ENCODE results near the gene HEATR1.

HEATR1 gene

DNA sequence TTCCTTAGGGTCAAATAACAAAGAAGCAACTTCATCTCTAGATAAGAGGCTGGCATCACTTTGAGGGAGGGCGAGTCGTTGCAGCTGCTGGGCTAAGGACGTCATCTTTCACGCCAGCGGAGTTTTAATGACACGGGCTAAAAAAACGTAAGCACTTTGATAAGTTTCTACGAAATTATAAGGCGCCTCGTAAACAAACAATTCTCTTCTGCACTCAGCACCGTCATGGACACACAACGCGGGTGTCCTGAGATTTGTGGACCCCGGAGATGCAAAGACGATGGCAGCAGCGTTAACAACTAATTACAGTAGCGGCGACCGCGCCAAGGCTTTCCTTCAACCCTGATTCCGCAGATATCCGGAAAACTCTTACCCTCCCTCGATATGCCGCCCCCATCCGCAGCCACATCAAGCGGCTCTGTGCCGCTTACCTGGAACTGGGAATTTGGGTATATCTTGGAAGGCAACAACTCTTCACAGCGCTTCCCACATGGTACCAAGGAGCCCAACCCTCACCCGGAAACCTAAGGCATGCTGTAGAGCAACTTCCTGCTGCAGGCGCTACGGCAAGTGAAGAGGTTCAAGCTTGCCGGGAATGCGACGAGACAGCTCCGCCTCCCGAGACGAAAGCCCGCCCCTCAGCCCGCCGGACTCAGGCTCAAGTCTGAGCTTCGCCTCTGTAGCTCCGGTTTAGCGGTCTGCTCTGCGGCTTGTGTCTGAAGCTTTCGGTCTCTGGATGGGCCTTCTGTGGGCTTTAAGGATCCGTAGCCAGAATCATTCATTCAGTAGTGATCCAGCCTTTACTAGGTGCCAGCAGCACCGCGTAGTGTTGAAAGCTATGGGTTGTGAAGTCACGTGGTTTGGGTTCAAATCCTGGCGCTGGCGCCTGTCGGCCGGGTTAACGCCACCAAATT lies at the start of gene HEATR1:
HEATR1 (minus strand) TSS at position 526 of the 914 bp plus-strand sequence; CDS start at position 105, 421 bp downstream.
- peaks cover 45% of the 10 kb centered on the region for H3K36me3 Mint-ChIP-seq (ENCODE audit: low read depth)

DNA sequence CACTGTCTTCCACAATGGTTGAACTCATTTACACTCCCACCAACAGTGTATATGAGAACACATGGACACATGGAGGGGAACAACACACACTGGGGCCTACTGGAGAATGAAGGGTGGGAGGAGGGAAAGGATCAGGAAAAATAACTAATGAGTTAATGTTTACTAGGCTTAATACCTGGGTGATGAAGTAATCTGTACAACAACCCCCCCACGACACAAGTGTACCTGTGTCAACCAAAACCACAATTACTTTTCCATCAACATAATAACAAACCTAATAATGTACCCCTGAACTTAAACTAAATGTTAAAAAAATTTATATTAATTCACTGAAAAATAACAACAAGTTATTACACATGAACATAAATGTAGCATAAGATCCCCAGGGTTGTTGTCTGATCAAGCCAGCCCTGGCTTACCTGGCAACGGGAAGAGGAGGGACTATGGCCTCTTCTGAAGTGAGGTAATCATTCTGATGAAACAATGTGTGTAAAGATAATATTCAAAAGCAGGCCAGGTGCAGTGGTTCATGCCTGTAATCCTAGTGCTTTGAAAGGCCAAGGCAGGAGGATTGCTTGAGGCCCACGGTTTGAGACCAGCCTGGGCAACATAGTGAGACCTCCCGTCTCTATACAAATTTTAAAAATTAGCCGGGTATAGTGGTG lies 40.8 kb upstream of the HEATR1 start:
- no peaks in the 10 kb centered on the region for H3K36me3 Mint-ChIP-seq (ENCODE audit: low read depth)
- ATAC-seq (no peak), DNase-seq (no peak)
- no peaks in the 10 kb centered on the region for H3K9me3 Mint-ChIP-seq
- no peaks in the 10 kb centered on the region for H3K4me1 Mint-ChIP-seq
- no peak overlapping the region for H3K4me3 Mint-ChIP-seq
- no peak overlapping the region for H3K27ac Mint-ChIP-seq
- H3K27me3 Mint-ChIP-seq: peaks cover 6% of the 10 kb centered on the region

More for the DNA sequence above, at the start of gene HEATR1:
- peak within 1 kb of the TSS; percentile 96 for H3K4me3 Mint-ChIP-seq
- H3K27ac Mint-ChIP-seq: peak within 1 kb of the TSS; percentile 93
- ATAC-seq (peak; percentile 95), DNase-seq (peak; percentile 92)
- no peaks in the 10 kb centered on the region for H3K9me3 Mint-ChIP-seq
- peaks cover 24% of the 10 kb centered on the region for H3K4me1 Mint-ChIP-seq
- peaks cover 10% of the 10 kb centered on the region for H3K27me3 Mint-ChIP-seq

DNA sequence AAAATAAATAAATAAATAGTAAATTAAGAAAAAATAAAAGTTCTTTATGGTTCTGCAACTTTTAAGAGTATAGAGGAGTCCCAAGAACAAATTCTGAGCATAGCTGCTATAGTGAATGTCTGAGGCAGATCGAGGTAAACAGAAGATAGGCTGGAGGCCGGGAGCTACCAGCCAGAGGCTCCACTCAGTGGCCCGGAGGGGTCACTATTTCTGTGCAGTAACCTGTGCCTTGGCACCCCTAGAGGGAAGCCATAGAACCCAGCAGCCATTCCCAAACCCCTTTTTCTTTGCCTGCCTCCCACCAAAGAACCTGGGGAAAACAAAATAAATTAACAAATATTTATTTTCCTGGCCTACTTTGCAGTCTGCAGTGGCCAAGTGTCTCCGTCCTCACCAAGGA lies 38.4 kb upstream of the HEATR1 start:
- DNase-seq (no peak), ATAC-seq (no peak)
- Mint-ChIP-seq H3K27me3 (peaks cover 3% of the 10 kb centered on the region), H3K27ac (no peak overlapping the region), H3K36me3 (ENCODE audit: low read depth) (no peaks in the 10 kb centered on the region), H3K4me3 (no peak overlapping the region), H3K9me3 (no peaks in the 10 kb centered on the region), H3K4me1 (no peaks in the 10 kb centered on the region)

- no peak overlapping the region for H3K27ac Mint-ChIP-seq
- H3K36me3 Mint-ChIP-seq (ENCODE audit: low read depth): no peaks in the 10 kb centered on the region
- peaks cover 16% of the 10 kb centered on the region for H3K27me3 Mint-ChIP-seq
- no peaks in the 10 kb centered on the region for H3K9me3 Mint-ChIP-seq
- no peak for ATAC-seq
- H3K4me3 Mint-ChIP-seq: no peak overlapping the region
- H3K4me1 Mint-ChIP-seq: no peaks in the 10 kb centered on the region
- DNase-seq: no peak
Observed at GRCh38 chr1:236639686-236640085, 35.4 kb upstream of the HEATR1 start.

- no peak for ATAC-seq
- Mint-ChIP-seq H3K4me3 (no peak overlapping the region), H3K9me3 (no peaks in the 10 kb centered on the region), H3K4me1 (no peaks in the 10 kb centered on the region), H3K27ac (no peak overlapping the region), H3K27me3 (peaks cover 16% of the 10 kb centered on the region), H3K36me3 (ENCODE audit: low read depth) (no peaks in the 10 kb centered on the region)
- DNase-seq: no peak
Observed at GRCh38 chr1:236638945-236639344, 34.6 kb upstream of the HEATR1 start.

GRCh38 chr1:236636017-236636416 lies 31.7 kb upstream of the HEATR1 start:
- ATAC-seq: no peak

GRCh38 chr1:236627727-236628408 lies 23.6 kb upstream of the HEATR1 start:
- H3K4me1 Mint-ChIP-seq: no peaks in the 10 kb centered on the region
- ATAC-seq: no peak
- peaks cover 21% of the 10 kb centered on the region for H3K27me3 Mint-ChIP-seq
- peaks cover under 1% of the 10 kb centered on the region for H3K9me3 Mint-ChIP-seq
- H3K36me3 Mint-ChIP-seq (ENCODE audit: low read depth): no peaks in the 10 kb centered on the region
- no peak overlapping the region for H3K27ac Mint-ChIP-seq
- DNase-seq: no peak
- H3K4me3 Mint-ChIP-seq: no peak overlapping the region

More at GRCh38 chr1:236636017-236636416, 31.7 kb upstream of the HEATR1 start:
- H3K9me3 Mint-ChIP-seq: no peaks in the 10 kb centered on the region
- H3K27ac Mint-ChIP-seq: no peak overlapping the region
- H3K4me1 Mint-ChIP-seq: no peaks in the 10 kb centered on the region
- no peak overlapping the region for H3K4me3 Mint-ChIP-seq
- peaks cover 19% of the 10 kb centered on the region for H3K27me3 Mint-ChIP-seq
- DNase-seq: no peak
- peaks cover 3% of the 10 kb centered on the region for H3K36me3 Mint-ChIP-seq (ENCODE audit: low read depth)

- peaks cover 7% of the 10 kb centered on the region for H3K9me3 Mint-ChIP-seq
- ATAC-seq (no peak), DNase-seq (no peak)
- no peak overlapping the region for H3K4me3 Mint-ChIP-seq
- no peaks in the 10 kb centered on the region for H3K36me3 Mint-ChIP-seq (ENCODE audit: low read depth)
- no peak overlapping the region for H3K27ac Mint-ChIP-seq
- H3K4me1 Mint-ChIP-seq: no peaks in the 10 kb centered on the region
- peaks cover 28% of the 10 kb centered on the region for H3K27me3 Mint-ChIP-seq
Observed at GRCh38 chr1:236623371-236624166, 19.3 kb upstream of the HEATR1 start.

- H3K4me3 Mint-ChIP-seq: no peak overlapping the region
- no peaks in the 10 kb centered on the region for H3K4me1 Mint-ChIP-seq
- H3K27me3 Mint-ChIP-seq: peaks cover 27% of the 10 kb centered on the region
- no peak for DNase-seq
- no peaks in the 10 kb centered on the region for H3K36me3 Mint-ChIP-seq (ENCODE audit: low read depth)
- H3K27ac Mint-ChIP-seq: no peak overlapping the region
- peaks cover 7% of the 10 kb centered on the region for H3K9me3 Mint-ChIP-seq
- no peak for ATAC-seq
Observed at GRCh38 chr1:236622407-236622806, 18.1 kb upstream of the HEATR1 start.

DNA sequence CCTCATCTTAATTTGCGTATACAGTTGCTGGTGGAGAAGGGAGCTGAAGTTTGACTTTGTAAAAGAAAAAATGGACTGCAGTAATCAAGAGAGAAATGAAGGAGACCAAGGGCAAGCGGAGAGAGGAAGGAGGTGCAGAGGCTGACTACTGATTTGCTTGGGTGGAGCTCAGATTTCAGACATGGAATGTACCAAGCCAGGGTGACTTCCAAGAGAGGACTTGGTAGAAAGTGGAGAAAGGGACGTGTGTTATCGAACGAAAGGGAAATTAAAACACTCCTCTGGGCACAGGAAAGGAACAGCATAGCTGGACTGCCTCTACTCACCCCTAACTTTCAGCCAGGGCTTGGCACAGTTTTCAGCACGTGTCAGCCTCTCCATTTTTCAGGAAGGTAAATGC lies 15.1 kb upstream of the HEATR1 start:
- ATAC-seq: no peak
- DNase-seq: no peak
- no peak overlapping the region for H3K4me3 Mint-ChIP-seq
- H3K36me3 Mint-ChIP-seq (ENCODE audit: low read depth): no peaks in the 10 kb centered on the region
- no peak overlapping the region for H3K27ac Mint-ChIP-seq
- peaks cover 7% of the 10 kb centered on the region for H3K9me3 Mint-ChIP-seq
- peaks cover 35% of the 10 kb centered on the region for H3K27me3 Mint-ChIP-seq
- no peaks in the 10 kb centered on the region for H3K4me1 Mint-ChIP-seq

DNA sequence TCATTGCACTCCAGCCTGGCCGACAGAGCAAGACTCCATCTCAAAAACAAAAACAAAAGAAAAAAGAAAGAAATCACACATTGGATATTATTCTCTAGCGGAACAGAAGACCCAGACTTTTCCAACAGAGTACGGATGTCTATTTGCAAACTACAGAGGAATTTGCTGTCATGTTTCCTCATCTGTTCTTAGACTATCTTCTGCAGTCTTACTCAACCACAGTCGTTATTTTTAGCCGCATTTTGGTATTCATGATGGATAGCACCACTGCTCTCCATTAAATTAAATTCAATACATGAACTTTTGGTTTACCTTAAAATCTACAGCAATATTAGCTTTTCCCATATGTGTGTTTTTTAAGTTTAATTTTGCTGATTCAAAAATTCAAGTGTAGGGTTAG lies 14.2 kb upstream of the HEATR1 start:
- Mint-ChIP-seq H3K27me3 (peaks cover 31% of the 10 kb centered on the region), H3K27ac (no peak overlapping the region), H3K9me3 (peaks cover 7% of the 10 kb centered on the region), H3K36me3 (ENCODE audit: low read depth) (no peaks in the 10 kb centered on the region), H3K4me3 (no peak overlapping the region), H3K4me1 (no peaks in the 10 kb centered on the region)
- no peak for DNase-seq
- ATAC-seq: no peak

DNA sequence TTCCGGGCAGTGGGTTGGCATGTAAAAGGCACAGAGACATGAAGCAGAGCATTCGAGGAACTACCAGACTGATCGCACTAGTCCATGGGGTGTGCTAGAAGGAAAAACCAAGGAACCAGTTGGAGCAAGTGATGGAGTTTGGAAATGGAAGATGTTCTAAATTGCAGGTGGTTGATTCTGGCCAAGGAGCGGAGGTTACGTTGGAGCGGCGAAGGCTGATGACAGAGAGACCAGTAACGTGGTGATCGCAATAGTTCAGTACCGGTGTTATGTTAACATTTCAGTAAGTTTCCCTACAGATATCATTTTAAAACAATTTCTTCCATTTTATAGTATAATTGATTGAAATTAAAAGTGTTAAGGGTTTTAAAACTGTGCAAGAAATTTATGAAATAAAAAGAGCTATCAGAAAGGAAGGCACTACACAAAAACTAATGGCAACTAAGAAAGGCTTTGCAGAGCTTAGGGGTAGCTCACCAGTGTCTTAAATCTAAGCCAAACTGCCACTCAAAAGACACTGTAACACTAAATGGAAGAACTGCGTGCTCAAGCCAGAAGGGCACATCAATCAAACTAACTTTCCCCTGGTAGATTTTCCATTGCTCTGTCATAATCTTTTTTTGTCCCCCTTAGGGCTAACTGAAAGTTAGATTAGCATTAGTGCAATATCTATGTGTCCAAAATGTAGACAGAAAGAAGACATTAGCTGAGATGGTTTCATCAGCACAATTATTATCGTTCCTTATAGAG lies 11.3 kb upstream of the HEATR1 start:
- no peaks in the 10 kb centered on the region for H3K9me3 Mint-ChIP-seq
- no peaks in the 10 kb centered on the region for H3K36me3 Mint-ChIP-seq (ENCODE audit: low read depth)
- H3K4me3 Mint-ChIP-seq: no peak overlapping the region
- no peak for DNase-seq
- H3K4me1 Mint-ChIP-seq: no peaks in the 10 kb centered on the region
- H3K27ac Mint-ChIP-seq: no peak overlapping the region
- ATAC-seq: no peak
- H3K27me3 Mint-ChIP-seq: peaks cover 39% of the 10 kb centered on the region

- no peak overlapping the region for H3K4me3 Mint-ChIP-seq
- no peaks in the 10 kb centered on the region for H3K9me3 Mint-ChIP-seq
Observed at GRCh38 chr1:236612349-236612748, 8.0 kb upstream of the HEATR1 start.

More at GRCh38 chr1:236612349-236612748, 8.0 kb upstream of the HEATR1 start:
- Mint-ChIP-seq H3K27ac (no peak overlapping the region), H3K36me3 (ENCODE audit: low read depth) (no peaks in the 10 kb centered on the region), H3K27me3 (peaks cover 56% of the 10 kb centered on the region), H3K4me1 (no peaks in the 10 kb centered on the region)
- no peak for ATAC-seq
- no peak for DNase-seq
